Astrocyte of the spinal cord (primary cell): Measurements from ENCODE around the gene ELL2.

Experiments used
- DNase-seq: peaks from one replicate; pipeline ENCODE4 v3.0.0; 2011; ENCODE audit warnings: low read depth, low spot score
- H3K4me3 ChIP-seq: 2 replicates; pipeline ENCODE4 v1.5.1; 2011; ENCODE audit warnings: low read depth, mild to moderate bottlenecking, low read length, moderate library complexity
- CTCF ChIP-seq: IDR thresholded peaks from 2 replicates; pipeline ENCODE4 v1.5.1; 2012; ENCODE audit warnings: low read depth, mild to moderate bottlenecking, low read length, inconsistent platforms
- in situ Hi-C: cut with HindIII; loops from 2 replicates; pipeline ENCODE4 v1.10.0; 2017; ENCODE audit warnings: low sequenced_read_pairs

ELL2 gene

GRCh38 chr5:95895771-95896170 lies 65.9 kb downstream of the ELL2 start:
- no peak overlapping the region for H3K4me3 ChIP-seq
- peak; percentile 45 for DNase-seq
- TF ChIP-seq CTCF = no peak
- in situ Hi-C loops = no loop called here

GRCh38 chr5:95895251-95895650 lies 66.4 kb downstream of the ELL2 start:
- H3K4me3 ChIP-seq = no peak overlapping the region
- no peak for DNase-seq
- TF ChIP-seq CTCF = no peak
- in situ Hi-C loops = no loop called here

GRCh38 chr5:95892784-95893354 lies 68.8 kb downstream of the ELL2 start:
- peak; percentile 67 for TF ChIP-seq CTCF
- no peak overlapping the region for H3K4me3 ChIP-seq
- in situ Hi-C loops = no loop called here
- DNase-seq = peak; percentile 48

GRCh38 chr5:95891499-95891898 lies 70.2 kb downstream of the ELL2 start:
- TF ChIP-seq CTCF = no peak
- no peak for DNase-seq
- in situ Hi-C loops = no loop called here
- no peak overlapping the region for H3K4me3 ChIP-seq

GRCh38 chr5:95889076-95889475 lies 72.6 kb downstream of the ELL2 start:
- in situ Hi-C loops = no loop called here
- TF ChIP-seq CTCF = no peak
- no peak for DNase-seq
- no peak overlapping the region for H3K4me3 ChIP-seq

GRCh38 chr5:95887977-95888376 lies 73.7 kb downstream of the ELL2 start:
- DNase-seq = no peak
- in situ Hi-C loops = no loop called here
- no peak overlapping the region for H3K4me3 ChIP-seq
- TF ChIP-seq CTCF = no peak
